Smooth muscle cell (in vitro differentiated cells): ENCODE results near the gene MC3R. TPM values are rescaled to one million over a fixed set of nuclear protein-coding genes. Genes with fewer than 3 reads are reported as not detected.

Experiments used
- DNase-seq: peaks from one replicate; lab custom pipeline; 2025; ENCODE audit not compliant: unreplicated experiment; lab: John Stamatoyannopoulos, UW
- H2AFZ ChIP-seq: fragments of 200-600 bp; sonication (generic); 2 replicates; pipeline ENCODE4 v1.6.0; 2016; ENCODE audit warnings: antibody characterized with exemption, low read depth, mild to moderate bottlenecking
- H3F3A ChIP-seq: fragments of 200-600 bp; sonication (generic); 2 replicates; pipeline ENCODE4 v1.6.0; 2017; ENCODE audit warnings: antibody characterized with exemption, low read depth
- H3K27ac ChIP-seq: fragments of 200-600 bp; sonication (generic); 2 replicates; pipeline ENCODE4 v1.5.1; 2016; ENCODE audit warnings: low read depth, mild to moderate bottlenecking
- H3K27me3 ChIP-seq: fragments of 200-600 bp; sonication (generic); 2 replicates; pipeline ENCODE4 v1.6.1; 2016; ENCODE audit warnings: low read depth, mild to moderate bottlenecking
- H3K36me3 ChIP-seq: fragments of 200-600 bp; sonication (generic); 2 replicates; pipeline ENCODE4 v1.5.1; 2016; ENCODE audit warnings: low read depth
- H3K4me1 ChIP-seq: fragments of 200-600 bp; sonication (generic); 2 replicates; pipeline ENCODE4 v1.5.1; 2016; ENCODE audit warnings: low read depth
- H3K4me2 ChIP-seq: fragments of 200-600 bp; sonication (generic); 2 replicates; pipeline ENCODE4 v1.6.0; 2016; ENCODE audit warnings: mild to moderate bottlenecking
- H3K4me3 ChIP-seq: fragments of 200-600 bp; sonication (generic); 2 replicates; pipeline ENCODE4 v1.5.1; 2016; ENCODE audit warnings: mild to moderate bottlenecking
- H3K79me2 ChIP-seq: fragments of 200-600 bp; sonication (generic); 2 replicates; pipeline ENCODE4 v1.6.0; 2016; ENCODE audit warnings: low read depth, mild to moderate bottlenecking
- H3K9ac ChIP-seq: fragments of 200-600 bp; sonication (generic); 2 replicates; pipeline ENCODE4 v1.6.0; 2016; ENCODE audit warnings: low read depth
- H3K9me3 ChIP-seq: fragments of 200-600 bp; sonication (generic); replicated peaks from 2 replicates; pipeline ENCODE4 v1.5.1; 2016; ENCODE audit warnings: low read depth
- H4K20me1 ChIP-seq: fragments of 200-600 bp; sonication (generic); 2 replicates; pipeline ENCODE4 v1.6.0; 2016; ENCODE audit warnings: low read depth
- CTCF ChIP-seq: fragments of 200-600 bp; sonication (generic); IDR thresholded peaks from 2 replicates; pipeline ENCODE4 v1.5.1; 2017; ENCODE audit warnings: borderline replicate concordance, mild to moderate bottlenecking, antibody characterized with exemption; ENCODE audit not compliant: insufficient read depth, poor library complexity, severe bottlenecking
- WGBS: methylation state at CpG from one replicate; pipeline ENCODE4 v1.1.7; 2016; ENCODE audit warnings: low lambda C conversion rate; 5-methylcytosine and 5-hydroxymethylcytosine counted together
- polyA plus RNA-seq: library from polyadenylated mRNA; unstranded; fragments of >200 nt; fragmentation: Nextera tagmentation; extraction: Ambion mirVana; gene quantifications from 2 replicates; pipeline ENCODE4 v1.2.1, GENCODE V29; 2016
- total RNA-seq: library from RNA; depleted of rRNA; stranded (reverse); fragments of >200 nt; gene quantifications from 2 replicates; pipeline ENCODE4 v1.2.3, GENCODE V29; 2014

Gene MC3R
- total and polyA plus RNA-seq, 2 experiments from 2014 or later: not detected

GRCh38 chr20:56249956-56250355 lies 1.4 kb downstream of the MC3R start:
- no peak overlapping the region for H3K4me2 ChIP-seq
- no peaks in the 10 kb centered on the region for H4K20me1 ChIP-seq
- H3K36me3 ChIP-seq: no peaks in the 10 kb centered on the region
- no peak overlapping the region for H3K27ac ChIP-seq
- no peaks in the 10 kb centered on the region for H3K9me3 ChIP-seq
- no peak overlapping the region for H3K4me3 ChIP-seq
- H3K27me3 ChIP-seq: peaks cover 34% of the 10 kb centered on the region
- WGBS: 69% methylated on average over 7 of the region's 7 CpGs
- H3K9ac ChIP-seq: no peak overlapping the region
- no peaks in the 10 kb centered on the region for H3K79me2 ChIP-seq
- H2AFZ ChIP-seq: no peak overlapping the region
- no peaks in the 10 kb centered on the region for H3K4me1 ChIP-seq
- TF ChIP-seq CTCF: no peak
- no peaks in the 10 kb centered on the region for H3F3A ChIP-seq
- DNase-seq: no peak

GRCh38 chr20:56257604-56258003 lies 9.1 kb downstream of the MC3R start:
- no peak for DNase-seq
- no peak for TF ChIP-seq CTCF
- H3K36me3 ChIP-seq: no peaks in the 10 kb centered on the region
- 63% methylated on average over 7 of the region's 7 CpGs for WGBS
- peaks cover 9% of the 10 kb centered on the region for H3K27me3 ChIP-seq
- H3K79me2 ChIP-seq: no peaks in the 10 kb centered on the region
- no peaks in the 10 kb centered on the region for H3K4me1 ChIP-seq
- H3K4me3 ChIP-seq: no peak overlapping the region
- no peak overlapping the region for H2AFZ ChIP-seq
- H3K9ac ChIP-seq: no peak overlapping the region
- no peak overlapping the region for H3K27ac ChIP-seq
- H3F3A ChIP-seq: no peaks in the 10 kb centered on the region
- no peak overlapping the region for H3K4me2 ChIP-seq
- H3K9me3 ChIP-seq: no peaks in the 10 kb centered on the region
- no peaks in the 10 kb centered on the region for H4K20me1 ChIP-seq

DNA sequence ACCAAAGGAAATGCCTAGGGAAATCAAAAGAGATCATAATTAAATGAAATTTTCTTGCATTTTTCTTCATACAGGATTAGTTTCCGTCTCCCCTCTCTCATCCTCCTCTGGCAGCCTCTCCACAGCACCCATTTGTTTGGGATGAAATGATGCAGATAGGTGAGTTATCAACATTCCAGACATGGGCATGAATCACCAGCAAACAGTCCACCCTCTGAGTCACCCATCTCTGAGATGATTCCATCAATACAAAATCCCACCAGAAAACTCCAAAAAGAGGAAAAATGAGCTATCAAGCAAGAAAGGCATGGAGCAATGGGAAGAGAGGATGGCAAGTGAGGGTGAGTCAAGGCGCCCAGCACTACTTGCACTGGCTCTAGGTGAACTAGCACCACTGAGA lies 11.4 kb downstream of the MC3R start:
- no peak for TF ChIP-seq CTCF
- DNase-seq: no peak

DNA sequence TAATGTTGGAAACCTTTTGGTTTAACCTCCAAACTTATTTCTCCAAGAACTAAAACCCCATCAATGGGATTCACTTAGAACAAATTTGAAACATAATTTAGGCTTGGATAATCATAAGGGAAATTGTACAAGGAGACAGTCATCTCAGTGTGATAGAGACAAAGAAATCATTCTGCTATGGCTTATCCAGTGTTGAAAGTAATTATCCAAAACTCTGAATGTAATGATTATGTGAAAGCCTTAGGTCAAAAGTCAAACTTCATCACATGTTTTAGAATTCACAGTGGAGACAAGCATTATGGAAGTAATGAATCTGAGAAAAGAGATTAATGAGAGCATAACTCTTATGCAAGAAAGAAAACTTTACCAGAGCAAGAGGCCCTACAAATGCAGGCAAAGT lies 20.0 kb downstream of the MC3R start:
- Histone ChIP-seq H3K27ac (no peak overlapping the region), H3K27me3 (no peaks in the 10 kb centered on the region), H3K9me3 (no peaks in the 10 kb centered on the region), H3K4me1 (no peaks in the 10 kb centered on the region), H2AFZ (no peak overlapping the region), H3K4me2 (no peak overlapping the region), H3F3A (no peaks in the 10 kb centered on the region), H3K9ac (no peak overlapping the region), H3K36me3 (no peaks in the 10 kb centered on the region), H3K4me3 (no peak overlapping the region), H3K79me2 (no peaks in the 10 kb centered on the region), H4K20me1 (no peaks in the 10 kb centered on the region)
- no peak for TF ChIP-seq CTCF
- no peak for DNase-seq

More for the DNA sequence above, 11.4 kb downstream of the MC3R start:
- H3F3A ChIP-seq: no peaks in the 10 kb centered on the region
- WGBS: 75% methylated on average over 2 of the region's 2 CpGs
- H3K4me2 ChIP-seq: no peak overlapping the region
- H3K9me3 ChIP-seq: no peaks in the 10 kb centered on the region
- no peak overlapping the region for H2AFZ ChIP-seq
- no peaks in the 10 kb centered on the region for H3K4me1 ChIP-seq
- H3K27ac ChIP-seq: no peak overlapping the region
- H3K9ac ChIP-seq: no peak overlapping the region
- H3K36me3 ChIP-seq: no peaks in the 10 kb centered on the region
- H3K27me3 ChIP-seq: no peaks in the 10 kb centered on the region
- H3K4me3 ChIP-seq: no peak overlapping the region
- no peaks in the 10 kb centered on the region for H4K20me1 ChIP-seq
- H3K79me2 ChIP-seq: no peaks in the 10 kb centered on the region
